BLaER1 treated with 17β-estradiol and CSF1 and Interleukin-3, amounts not matched to agents 10 nM and 100 nM (cell line): ENCODE measurements around the gene ASTN1.
A peak's percentile ranks its signal among the peaks of the same experiment; 100 is the strongest.

Experiments
- H3K27ac ChIP-seq, 11 experiments: shearing (Covaris generic); formaldehyde crosslinking; 2 replicates each; pipeline ENCODE4 v1.8.1; 2022
- H3K27me3 ChIP-seq, 11 experiments: shearing (Covaris generic); formaldehyde crosslinking; 2 replicates each; pipeline ENCODE4 v1.8.1; 2022
- H3K36me3 ChIP-seq, 11 experiments: shearing (Covaris generic); formaldehyde crosslinking; 2 replicates each; pipeline ENCODE4 v1.8.1; 2022
- H3K4me1 ChIP-seq, 10 experiments: shearing (Covaris generic); formaldehyde crosslinking; 2 replicates each; pipeline ENCODE4 v1.8.1; 2022
- H3K4me2 ChIP-seq, 11 experiments: shearing (Covaris generic); formaldehyde crosslinking; 2 replicates each; pipeline ENCODE4 v1.8.1; 2022
- H3K4me3 ChIP-seq, 10 experiments: shearing (Covaris generic); formaldehyde crosslinking; 2 replicates each; pipeline ENCODE4 v1.8.1; 2022
- H3K9ac ChIP-seq, 11 experiments: shearing (Covaris generic); formaldehyde crosslinking; 2 replicates each; pipeline ENCODE4 v1.8.1; 2022
- H3K9me3 ChIP-seq, 11 experiments: shearing (Covaris generic); formaldehyde crosslinking; replicated peaks in 1 of 11; 2 replicates each; pipeline ENCODE4 v1.8.1; 2022
- H4K20me1 ChIP-seq, 11 experiments: shearing (Covaris generic); formaldehyde crosslinking; 2 replicates each; pipeline ENCODE4 v1.8.1; 2022
- Cebpa-rat ChIP-seq, 11 experiments: shearing (Covaris generic); IDR thresholded peaks; 2 replicates each; pipeline ENCODE4 v1.8.1; 2022

The ASTN1 gene

GRCh38 chr1:177142791-177143271 is 21.7 kb downstream of the ASTN1 start:
- Histone ChIP-seq H3K27ac (no peak overlapping the region), H4K20me1 (no peaks in the 10 kb centered on the region), H3K4me2 (peak overlapping the region in 8 of 11 experiments; percentile 17 to 84 (median 48); a peak in 15 of 22 replicates), H3K9me3 (no peaks in the 10 kb centered on the region; a peak in 1 of 22 replicates), H3K27me3 (no peaks in the 10 kb centered on the region), H3K9ac (no peak overlapping the region), H3K36me3 (no peaks in the 10 kb centered on the region), H3K4me3 (no peak overlapping the region), H3K4me1 (peaks cover 12 to 63% (median 38%) of the 10 kb centered on the region in 10 experiments)
- no peak for TF ChIP-seq Cebpa-rat (IDR thresholded peaks at IDR 0.05)

GRCh38 chr1:177142010-177142409 is 22.5 kb downstream of the ASTN1 start:
- no peak for TF ChIP-seq Cebpa-rat (IDR thresholded peaks at IDR 0.05)
- Histone ChIP-seq H3K4me2 (peak overlapping the region in 7 of 11 experiments; percentile 17 to 84 (median 55); a peak in 10 of 22 replicates), H3K27me3 (no peaks in the 10 kb centered on the region)

GRCh38 chr1:177138347-177138746 is 26.2 kb downstream of the ASTN1 start:
- Histone ChIP-seq H3K4me1 (peaks cover 27 to 83% (median 61%) of the 10 kb centered on the region in 10 experiments), H3K9me3 (peaks cover 0 to 4% (median 0%) of the 10 kb centered on the region in 11 experiments; a peak in 1 of 22 replicates), H3K9ac (no peak overlapping the region), H3K4me3 (no peak overlapping the region), H3K36me3 (no peaks in the 10 kb centered on the region), H3K4me2 (peak overlapping the region in 7 of 11 experiments; percentile 5 to 84 (median 55); a peak in 8 of 22 replicates), H4K20me1 (no peaks in the 10 kb centered on the region), H3K27me3 (no peaks in the 10 kb centered on the region), H3K27ac (no peak overlapping the region)
- TF ChIP-seq Cebpa-rat (IDR thresholded peaks at IDR 0.05) = no peak

More at GRCh38 chr1:177142010-177142409, 22.5 kb downstream of the ASTN1 start:
- peaks cover 12 to 65% (median 39%) of the 10 kb centered on the region in 10 experiments for H3K4me1 ChIP-seq
- H3K9me3 ChIP-seq = no peaks in the 10 kb centered on the region; a peak in 1 of 22 replicates
- H3K9ac ChIP-seq = no peak overlapping the region
- no peak overlapping the region for H3K4me3 ChIP-seq
- no peak overlapping the region for H3K27ac ChIP-seq
- H3K36me3 ChIP-seq = no peaks in the 10 kb centered on the region
- H4K20me1 ChIP-seq = no peaks in the 10 kb centered on the region

- Histone ChIP-seq H3K36me3 (no peaks in the 10 kb centered on the region), H3K4me1 (peaks cover 27 to 79% (median 58%) of the 10 kb centered on the region in 10 experiments), H3K27ac (no peak overlapping the region), H3K4me3 (no peak overlapping the region), H3K27me3 (no peaks in the 10 kb centered on the region), H3K9me3 (peaks cover 0 to 4% (median 0%) of the 10 kb centered on the region in 11 experiments; a peak in 1 of 22 replicates), H3K9ac (no peak overlapping the region), H4K20me1 (no peaks in the 10 kb centered on the region), H3K4me2 (peak overlapping the region in 6 of 11 experiments; percentile 26 to 84 (median 55); a peak in 8 of 22 replicates)
- no peak for TF ChIP-seq Cebpa-rat (IDR thresholded peaks at IDR 0.05)
Measured at GRCh38 chr1:177137814-177138213, 26.7 kb downstream of the ASTN1 start.

- no peak for TF ChIP-seq Cebpa-rat (IDR thresholded peaks at IDR 0.05)
- Histone ChIP-seq H3K27ac (no peak overlapping the region), H3K36me3 (no peaks in the 10 kb centered on the region), H3K27me3 (no peaks in the 10 kb centered on the region), H3K4me3 (no peak overlapping the region), H4K20me1 (no peaks in the 10 kb centered on the region), H3K4me2 (peak overlapping the region; percentile 49 to 84 (median 69)), H3K9me3 (peaks cover 0 to 4% (median 0%) of the 10 kb centered on the region in 11 experiments; a peak in 2 of 22 replicates), H3K4me1 (peaks cover 22 to 53% (median 40%) of the 10 kb centered on the region in 10 experiments), H3K9ac (no peak overlapping the region)
Measured at GRCh38 chr1:177135250-177135649, 29.3 kb downstream of the ASTN1 start.

- H3K4me1 ChIP-seq = peaks cover 15 to 41% (median 32%) of the 10 kb centered on the region in 10 experiments
- no peak overlapping the region for H3K9ac ChIP-seq
- no peaks in the 10 kb centered on the region for H4K20me1 ChIP-seq
- H3K4me3 ChIP-seq = no peak overlapping the region
- H3K27me3 ChIP-seq = no peaks in the 10 kb centered on the region
- H3K27ac ChIP-seq = no peak overlapping the region
- H3K36me3 ChIP-seq = no peaks in the 10 kb centered on the region
- peak overlapping the region in 9 of 11 experiments; percentile 55 to 84 (median 70); a peak in 16 of 22 replicates for H3K4me2 ChIP-seq
- TF ChIP-seq Cebpa-rat (IDR thresholded peaks at IDR 0.05) = no peak
- H3K9me3 ChIP-seq = peaks cover 0 to 4% (median 0%) of the 10 kb centered on the region in 11 experiments; a peak in 1 of 22 replicates
Measured at GRCh38 chr1:177133977-177134538, 30.5 kb downstream of the ASTN1 start.

GRCh38 chr1:177132141-177132540 is 32.4 kb downstream of the ASTN1 start:
- Histone ChIP-seq H3K4me2 (no peak overlapping the region), H3K27me3 (no peaks in the 10 kb centered on the region), H3K9ac (no peak overlapping the region), H3K9me3 (peaks cover 0 to 4% (median 0%) of the 10 kb centered on the region in 11 experiments; a peak in 2 of 22 replicates), H3K36me3 (no peaks in the 10 kb centered on the region), H3K27ac (no peak overlapping the region), H3K4me1 (peaks cover 15 to 25% (median 21%) of the 10 kb centered on the region in 10 experiments), H3K4me3 (no peak overlapping the region), H4K20me1 (no peaks in the 10 kb centered on the region)
- no peak for TF ChIP-seq Cebpa-rat (IDR thresholded peaks at IDR 0.05)

- no peaks in the 10 kb centered on the region for H4K20me1 ChIP-seq
- peaks cover 15 to 25% (median 21%) of the 10 kb centered on the region in 10 experiments for H3K4me1 ChIP-seq
Measured at GRCh38 chr1:177131723-177132122, 32.8 kb downstream of the ASTN1 start.

GRCh38 chr1:177130451-177130945 is 34.0 kb downstream of the ASTN1 start:
- Histone ChIP-seq H3K9ac (no peak overlapping the region), H3K27me3 (no peaks in the 10 kb centered on the region), H3K27ac (no peak overlapping the region), H3K4me1 (peaks cover 13 to 23% (median 16%) of the 10 kb centered on the region in 10 experiments), H3K4me2 (no peak overlapping the region), H4K20me1 (no peaks in the 10 kb centered on the region), H3K9me3 (peaks cover 0 to 4% (median 0%) of the 10 kb centered on the region in 11 experiments; a peak in 2 of 22 replicates), H3K4me3 (no peak overlapping the region), H3K36me3 (no peaks in the 10 kb centered on the region)
- no peak for TF ChIP-seq Cebpa-rat (IDR thresholded peaks at IDR 0.05)

More at GRCh38 chr1:177131723-177132122, 32.8 kb downstream of the ASTN1 start:
- H3K27ac ChIP-seq = no peak overlapping the region
- no peak overlapping the region for H3K4me2 ChIP-seq
- no peak overlapping the region for H3K9ac ChIP-seq
- H3K9me3 ChIP-seq = peaks cover 0 to 4% (median 0%) of the 10 kb centered on the region in 11 experiments; a peak in 2 of 22 replicates
- H3K27me3 ChIP-seq = no peaks in the 10 kb centered on the region
- no peaks in the 10 kb centered on the region for H3K36me3 ChIP-seq
- TF ChIP-seq Cebpa-rat (IDR thresholded peaks at IDR 0.05) = no peak
- H3K4me3 ChIP-seq = no peak overlapping the region
